Astrocyte (in vitro differentiated cells and primary cell): ENCODE measurements around the gene TTC7B.

Source experiments
- CTCF ChIP-seq: IDR thresholded peaks from 2 replicates; pipeline ENCODE4 v1.5.1; 2011; ENCODE audit warnings: low read depth, mild to moderate bottlenecking, inconsistent platforms, low read length, moderate library complexity; ENCODE audit not compliant: insufficient read depth
- EZH2 ChIP-seq: IDR thresholded peaks from 2 replicates; pipeline ENCODE4 v1.6.1; 2012; ENCODE audit warnings: mild to moderate bottlenecking, low read length, inconsistent platforms; ENCODE audit not compliant: insufficient read depth

GRCh38 chr14:90844321-90844720 is 28.1 kb upstream of the TTC7B start:
- TF ChIP-seq CTCF (no peak), EZH2 (no peak)
